GM19351 (cell line): ENCODE results near the gene EP400.

Source experiments
- ATAC-seq: cut with Tn5 transposase; IDR thresholded peaks from one replicate; pipeline ENCODE4 v1.9.1; 2021; ENCODE audit warnings: mild to moderate bottlenecking, moderate library complexity; ENCODE audit not compliant: unreplicated experiment

EP400 gene

GRCh38 chr12:131927110-131928079 is 22.3 kb upstream of the EP400 start:
- no peak for ATAC-seq

GRCh38 chr12:131928080-131928710 is 21.5 kb upstream of the EP400 start:
- peak; percentile 2 for ATAC-seq

- peak; percentile 55 for ATAC-seq
Measured at GRCh38 chr12:131928711-131929580, 20.8 kb upstream of the EP400 start, which contains the start of gene PUS1. Gene PUS1 (plus strand): TSS chr12:131929276. CDS start chr12:131929723, 447 bp downstream.

GRCh38 chr12:131929581-131930456 is 19.9 kb upstream of the EP400 start:
- ATAC-seq = peak; percentile 24

- no peak for ATAC-seq
Measured at GRCh38 chr12:131930510-131930909, 19.2 kb upstream of the EP400 start.

- no peak for ATAC-seq
Measured at GRCh38 chr12:131933387-131933786, 16.4 kb upstream of the EP400 start.

GRCh38 chr12:131934535-131934934 is 15.2 kb upstream of the EP400 start:
- ATAC-seq = no peak

GRCh38 chr12:131938082-131938481 is 11.7 kb upstream of the EP400 start:
- no peak for ATAC-seq

- ATAC-seq = no peak
Measured at GRCh38 chr12:131939007-131939406, 10.7 kb upstream of the EP400 start.

- no peak for ATAC-seq
Measured at GRCh38 chr12:131940141-131940547, 9.6 kb upstream of the EP400 start.

- ATAC-seq = no peak
Measured at GRCh38 chr12:131941116-131941986, 8.4 kb upstream of the EP400 start.

- no peak for ATAC-seq
Measured at GRCh38 chr12:131941987-131942341, 7.8 kb upstream of the EP400 start.

GRCh38 chr12:131942671-131943070 is 7.1 kb upstream of the EP400 start:
- ATAC-seq = no peak

- ATAC-seq = no peak
Measured at GRCh38 chr12:131943389-131943788, 6.4 kb upstream of the EP400 start.

GRCh38 chr12:131943876-131944275 is 5.9 kb upstream of the EP400 start:
- ATAC-seq = no peak

- ATAC-seq = no peak
Measured at GRCh38 chr12:131944601-131945251, 5.0 kb upstream of the EP400 start.

- no peak for ATAC-seq
Measured at GRCh38 chr12:131946757-131947156, 3.0 kb upstream of the EP400 start.

- ATAC-seq = no peak
Measured at GRCh38 chr12:131947482-131948027, 2.2 kb upstream of the EP400 start.
